ENCODE results near the gene DOP1A.

The DOP1A gene

DNA sequence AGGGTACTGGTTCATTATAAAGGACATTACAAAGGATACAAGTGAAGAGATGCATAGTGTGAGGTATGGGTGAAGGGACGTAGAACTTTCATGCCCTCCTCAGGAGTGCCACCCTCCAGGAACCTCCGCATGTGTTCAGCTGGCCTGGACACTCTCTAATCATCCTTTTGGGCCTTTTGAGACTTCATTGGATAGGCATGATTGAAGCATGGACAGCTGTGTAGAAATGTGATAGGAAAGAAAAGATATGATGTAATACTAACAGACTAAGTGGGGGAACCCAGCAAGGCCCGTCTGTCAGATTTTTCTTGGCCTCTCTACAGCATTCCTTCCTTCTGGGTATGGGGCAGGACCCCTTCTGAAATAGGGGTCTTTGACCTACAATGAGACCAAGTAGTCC, 31.1 kb downstream of the DOP1A start:
- no peaks in the 10 kb centered on the region for H3K27me3 Mint-ChIP-seq
- DNase-seq (no peak), ATAC-seq (no peak)
- H3K36me3 Mint-ChIP-seq (ENCODE audit: low read depth) = peaks cover 29% of the 10 kb centered on the region
- H3K27ac Mint-ChIP-seq = no peak overlapping the region
- no peaks in the 10 kb centered on the region for H3K4me1 Mint-ChIP-seq
- no peak overlapping the region for H3K4me3 Mint-ChIP-seq
- peaks cover 3% of the 10 kb centered on the region for H3K9me3 Mint-ChIP-seq

DNA sequence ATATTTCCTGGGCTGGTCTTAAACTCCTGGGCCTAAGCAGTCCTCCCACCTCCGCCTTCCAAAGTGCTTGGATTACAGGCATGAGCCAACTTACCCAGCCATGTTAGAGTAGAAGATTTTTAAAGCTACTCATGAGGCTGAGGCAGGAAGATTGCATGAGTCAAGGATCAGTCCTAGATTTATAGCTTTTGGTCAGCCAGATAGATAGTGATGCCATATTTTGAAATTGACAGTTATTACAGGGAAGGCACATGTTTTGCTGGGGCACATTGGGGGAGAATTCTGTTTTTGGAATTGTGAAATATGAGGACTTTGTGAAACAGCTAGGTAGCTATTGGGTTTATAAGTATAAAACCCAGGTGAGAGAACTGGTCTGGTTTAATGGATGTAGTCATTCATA, 40.9 kb downstream of the DOP1A start:
- Mint-ChIP-seq H3K27ac (no peak overlapping the region), H3K4me1 (no peaks in the 10 kb centered on the region), H3K36me3 (ENCODE audit: low read depth) (peaks cover 20% of the 10 kb centered on the region), H3K4me3 (no peak overlapping the region), H3K9me3 (peaks cover 12% of the 10 kb centered on the region), H3K27me3 (no peaks in the 10 kb centered on the region)
- no peak for ATAC-seq
- no peak for DNase-seq

DNA sequence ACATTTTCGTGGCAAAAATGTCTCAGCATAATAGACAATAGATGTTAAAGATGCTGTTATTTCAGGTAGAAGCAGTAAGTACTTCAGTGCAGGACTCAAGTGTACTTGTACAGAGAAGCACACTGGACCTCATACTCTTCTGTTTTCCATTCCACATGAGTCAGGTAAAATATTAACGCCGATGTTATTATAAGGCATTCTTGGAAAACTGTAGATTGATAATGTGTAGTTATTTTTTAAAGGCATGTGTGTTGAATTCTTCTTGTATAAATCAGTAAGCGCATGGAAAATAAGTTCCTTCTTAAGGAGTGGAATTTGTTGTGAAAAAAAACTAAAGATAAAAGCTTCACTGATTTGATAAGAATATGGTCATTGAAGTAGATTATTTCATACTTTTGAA, 45.8 kb downstream of the DOP1A start:
- ATAC-seq (no peak), DNase-seq (no peak)
- no peak overlapping the region for H3K27ac Mint-ChIP-seq
- peaks cover 9% of the 10 kb centered on the region for H3K36me3 Mint-ChIP-seq (ENCODE audit: low read depth)
- no peaks in the 10 kb centered on the region for H3K9me3 Mint-ChIP-seq
- peaks cover 1% of the 10 kb centered on the region for H3K4me1 Mint-ChIP-seq
- no peaks in the 10 kb centered on the region for H3K27me3 Mint-ChIP-seq
- H3K4me3 Mint-ChIP-seq = no peak overlapping the region

DNA sequence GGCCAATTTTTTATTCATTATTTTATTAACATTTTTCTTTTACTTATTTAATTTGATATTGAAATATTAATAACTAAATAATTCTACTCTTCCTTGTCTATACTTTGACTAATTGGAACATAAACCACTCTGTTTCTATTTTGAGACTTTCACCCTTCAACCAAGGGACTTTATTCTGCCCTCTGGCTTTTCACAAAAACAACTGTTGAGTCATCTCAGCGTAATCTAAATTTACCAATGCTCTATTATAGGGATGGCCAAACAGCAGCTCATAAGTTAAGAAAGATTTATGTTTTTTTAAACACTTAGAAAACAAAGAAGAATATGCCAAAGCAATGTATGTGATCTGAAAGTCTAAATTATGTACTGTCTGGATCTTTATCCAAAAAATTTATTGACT, 46.7 kb downstream of the DOP1A start:
- no peak for DNase-seq
- H3K4me3 Mint-ChIP-seq = no peak overlapping the region
- H3K27me3 Mint-ChIP-seq = no peaks in the 10 kb centered on the region

DNA sequence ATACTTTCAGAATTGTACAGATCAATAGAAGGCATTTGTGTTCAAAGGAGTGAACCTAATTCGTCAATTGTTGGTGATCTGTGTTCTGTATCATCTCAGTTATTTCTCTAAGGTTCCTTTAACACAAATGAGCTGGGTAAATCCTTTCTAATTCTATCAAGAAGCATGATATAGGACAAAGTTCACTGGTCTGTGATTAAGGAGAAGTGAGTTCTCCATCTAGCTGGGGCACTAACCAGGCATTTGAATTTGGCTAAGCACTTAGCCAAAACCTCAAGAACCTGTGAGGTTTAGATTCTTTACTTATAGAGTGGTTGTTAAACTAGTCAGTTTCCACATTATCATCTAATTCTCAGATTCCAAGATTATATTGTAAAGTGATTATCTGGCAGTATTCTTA, 50.3 kb downstream of the DOP1A start:
- peaks cover 1% of the 10 kb centered on the region for H3K4me1 Mint-ChIP-seq
- no peak for DNase-seq
- no peak overlapping the region for H3K4me3 Mint-ChIP-seq
- no peak for ATAC-seq
- peaks cover 4% of the 10 kb centered on the region for H3K36me3 Mint-ChIP-seq (ENCODE audit: low read depth)
- H3K27me3 Mint-ChIP-seq = no peaks in the 10 kb centered on the region
- H3K9me3 Mint-ChIP-seq = no peaks in the 10 kb centered on the region
- no peak overlapping the region for H3K27ac Mint-ChIP-seq

More for the DNA sequence above, 46.7 kb downstream of the DOP1A start:
- no peak for ATAC-seq
- Mint-ChIP-seq H3K36me3 (ENCODE audit: low read depth) (peaks cover 11% of the 10 kb centered on the region), H3K9me3 (no peaks in the 10 kb centered on the region), H3K4me1 (peaks cover 1% of the 10 kb centered on the region), H3K27ac (no peak overlapping the region)

DNA sequence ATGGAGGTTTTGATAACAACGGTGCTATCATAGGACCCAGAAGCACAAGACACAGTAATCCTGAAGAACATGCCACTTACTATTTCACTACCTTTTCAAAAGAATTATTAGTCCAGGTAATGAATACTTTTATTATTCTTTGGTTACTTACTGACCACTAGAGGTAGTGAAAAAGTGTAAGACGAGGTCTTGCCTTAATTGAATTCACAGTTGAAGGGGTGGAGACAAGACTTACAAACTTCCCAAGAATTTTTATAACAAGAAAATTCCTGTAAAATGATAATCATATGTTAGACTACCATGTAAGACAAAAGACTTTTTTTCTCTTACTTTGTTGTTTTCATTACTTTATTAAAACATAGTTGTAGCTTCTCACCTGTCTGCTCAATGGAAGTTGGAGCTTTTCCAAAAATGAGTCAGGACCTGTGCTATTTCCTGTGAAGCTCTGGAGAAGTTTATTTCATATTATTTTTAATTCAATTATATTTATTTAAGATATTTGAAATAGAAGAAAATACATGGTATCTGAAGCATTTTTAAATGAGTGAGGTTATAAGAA, 52.4 kb downstream of the DOP1A start:
- DNase-seq (no peak), ATAC-seq (no peak)
- H3K36me3 Mint-ChIP-seq (ENCODE audit: low read depth) = peaks cover 11% of the 10 kb centered on the region
- no peaks in the 10 kb centered on the region for H3K27me3 Mint-ChIP-seq
- H3K27ac Mint-ChIP-seq = no peak overlapping the region
- no peak overlapping the region for H3K4me3 Mint-ChIP-seq
- H3K9me3 Mint-ChIP-seq = no peaks in the 10 kb centered on the region
- no peaks in the 10 kb centered on the region for H3K4me1 Mint-ChIP-seq

DNA sequence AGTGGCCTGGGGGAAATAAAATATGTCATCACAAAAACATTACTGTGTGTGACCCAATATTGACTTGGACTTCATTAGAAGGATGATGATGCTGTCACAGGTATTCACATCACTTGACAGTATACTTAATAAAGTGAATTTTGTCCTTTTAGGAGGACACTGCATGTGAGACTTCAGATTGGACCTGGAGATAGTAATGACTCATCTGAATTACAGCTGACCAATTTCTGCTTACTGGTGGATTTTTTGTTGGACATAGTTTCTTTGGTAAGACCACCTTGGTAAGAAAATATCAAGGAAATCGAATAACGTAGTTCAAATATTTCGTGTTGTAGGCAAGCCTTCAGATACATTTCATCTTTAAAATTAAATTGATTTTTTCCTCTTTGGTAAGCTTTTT, 57.1 kb downstream of the DOP1A start:
- H3K4me3 Mint-ChIP-seq = no peak overlapping the region
- no peak overlapping the region for H3K27ac Mint-ChIP-seq

DNA sequence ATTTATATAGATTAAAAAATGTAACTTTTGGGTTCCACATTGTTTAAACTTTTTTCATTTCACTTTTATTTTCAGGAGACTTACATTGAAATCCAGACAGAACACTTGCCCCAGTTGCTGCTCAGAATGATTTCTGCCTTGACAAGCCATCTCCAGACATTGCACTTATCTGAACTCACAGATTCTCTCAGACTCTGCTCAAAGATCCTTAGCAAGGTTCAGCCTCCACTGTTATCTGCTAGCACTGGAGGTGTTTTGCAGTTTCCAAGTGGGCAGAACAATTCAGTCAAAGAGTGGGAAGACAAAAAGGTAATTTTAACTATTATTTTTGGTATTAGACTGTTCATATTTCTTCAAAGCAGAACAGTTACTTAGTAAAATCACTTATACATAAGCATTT, 58.0 kb downstream of the DOP1A start:
- H3K4me3 Mint-ChIP-seq = no peak overlapping the region
- no peak overlapping the region for H3K27ac Mint-ChIP-seq
- H3K4me1 Mint-ChIP-seq = no peaks in the 10 kb centered on the region
- no peaks in the 10 kb centered on the region for H3K27me3 Mint-ChIP-seq
- H3K9me3 Mint-ChIP-seq = no peaks in the 10 kb centered on the region
- no peak for DNase-seq
- no peak for ATAC-seq
- peaks cover 17% of the 10 kb centered on the region for H3K36me3 Mint-ChIP-seq (ENCODE audit: low read depth)

More for the DNA sequence above, 57.1 kb downstream of the DOP1A start:
- H3K27me3 Mint-ChIP-seq = no peaks in the 10 kb centered on the region
- peaks cover 16% of the 10 kb centered on the region for H3K36me3 Mint-ChIP-seq (ENCODE audit: low read depth)
- ATAC-seq (no peak), DNase-seq (no peak)
- H3K4me1 Mint-ChIP-seq = no peaks in the 10 kb centered on the region
- no peaks in the 10 kb centered on the region for H3K9me3 Mint-ChIP-seq

DNA sequence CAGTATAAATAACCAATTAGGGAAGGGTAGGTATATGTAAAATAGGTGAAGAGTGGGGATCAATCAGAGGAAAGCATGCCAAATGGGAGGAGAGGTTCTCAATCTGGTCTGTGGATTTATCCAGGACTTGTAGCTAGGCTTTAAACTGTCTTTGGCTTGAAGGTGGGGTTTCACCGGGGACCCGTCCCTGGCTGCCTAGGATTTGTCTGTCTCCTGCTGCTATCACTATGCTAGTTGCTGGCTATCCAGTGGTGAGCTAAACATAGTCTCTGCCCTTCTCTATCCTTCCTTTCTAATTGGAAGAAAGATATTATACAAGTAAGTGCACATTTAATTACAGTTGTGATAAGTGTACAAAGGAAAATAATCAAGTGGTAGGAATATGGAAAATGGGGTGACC, 58.8 kb downstream of the DOP1A start:
- Mint-ChIP-seq H3K9me3 (no peaks in the 10 kb centered on the region), H3K36me3 (ENCODE audit: low read depth) (peaks cover 17% of the 10 kb centered on the region), H3K4me1 (no peaks in the 10 kb centered on the region), H3K4me3 (no peak overlapping the region), H3K27ac (no peak overlapping the region), H3K27me3 (no peaks in the 10 kb centered on the region)
- ATAC-seq (no peak), DNase-seq (no peak)

DNA sequence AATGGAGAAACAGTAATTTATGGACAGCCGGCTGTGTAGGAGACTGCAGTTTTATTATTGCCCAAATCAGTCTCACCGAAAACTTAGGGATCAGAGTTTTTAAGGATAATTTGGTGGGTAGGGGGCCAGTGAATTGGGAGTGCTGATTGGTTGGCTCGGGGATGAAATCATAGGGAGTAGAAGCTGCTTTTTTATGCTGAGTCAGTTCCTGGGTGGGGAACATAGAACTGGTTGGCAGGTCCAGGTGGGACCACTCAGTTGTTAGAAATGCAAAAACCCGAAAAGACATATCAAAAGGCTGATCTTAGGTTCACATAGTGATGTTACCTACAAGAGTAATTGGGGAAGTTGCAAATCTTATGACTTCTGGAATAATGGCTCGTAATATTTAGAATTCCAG, 59.3 kb downstream of the DOP1A start:
- no peak overlapping the region for H3K4me3 Mint-ChIP-seq
- no peaks in the 10 kb centered on the region for H3K9me3 Mint-ChIP-seq
- H3K4me1 Mint-ChIP-seq = no peaks in the 10 kb centered on the region
- no peak for ATAC-seq
- H3K36me3 Mint-ChIP-seq (ENCODE audit: low read depth) = peaks cover 17% of the 10 kb centered on the region
- no peak for DNase-seq
- H3K27me3 Mint-ChIP-seq = no peaks in the 10 kb centered on the region
- H3K27ac Mint-ChIP-seq = no peak overlapping the region

DNA sequence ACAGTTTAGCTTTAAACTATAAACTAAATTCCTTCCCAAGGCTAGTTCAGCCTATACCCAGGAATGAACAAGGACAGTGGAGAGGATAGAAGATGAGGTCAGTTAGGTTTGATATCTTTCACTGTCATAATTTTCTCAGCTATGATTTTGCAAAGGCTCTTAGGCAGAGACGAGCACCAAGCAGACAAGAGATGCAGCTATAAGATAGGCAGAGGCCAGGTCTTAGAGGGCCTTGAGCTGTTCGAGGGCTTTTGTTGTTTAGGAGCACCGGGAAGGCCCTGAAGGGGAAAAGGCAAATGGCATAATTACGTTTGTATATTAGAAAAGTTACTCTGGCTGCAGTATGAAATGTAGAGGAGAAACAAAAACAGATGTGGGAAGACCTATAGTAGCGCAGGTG, 59.8 kb downstream of the DOP1A start:
- ATAC-seq = no peak
- peaks cover 17% of the 10 kb centered on the region for H3K36me3 Mint-ChIP-seq (ENCODE audit: low read depth)
- H3K27me3 Mint-ChIP-seq = no peaks in the 10 kb centered on the region
- DNase-seq = no peak
- H3K27ac Mint-ChIP-seq = no peak overlapping the region
- no peak overlapping the region for H3K4me3 Mint-ChIP-seq
- no peaks in the 10 kb centered on the region for H3K9me3 Mint-ChIP-seq
- no peaks in the 10 kb centered on the region for H3K4me1 Mint-ChIP-seq

DNA sequence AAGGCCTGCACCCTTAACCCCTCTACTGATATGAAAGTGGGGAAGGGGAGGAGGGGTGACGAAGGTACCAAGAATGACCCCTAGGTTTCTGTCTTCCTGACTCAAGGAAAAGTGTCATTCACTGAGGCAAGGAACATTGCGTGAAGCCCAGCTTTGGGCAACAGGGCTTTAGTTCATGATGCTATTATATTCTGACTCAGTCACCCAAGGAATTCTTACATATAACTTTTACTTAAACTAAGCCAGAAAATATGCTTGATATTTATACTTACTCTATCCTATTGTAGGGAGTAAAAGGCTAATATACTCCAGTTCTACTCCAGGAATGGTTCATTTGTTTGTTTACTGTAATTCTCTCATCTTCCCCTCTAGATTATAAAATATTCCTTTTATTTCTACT, 60.5 kb downstream of the DOP1A start:
- no peaks in the 10 kb centered on the region for H3K27me3 Mint-ChIP-seq
- peaks cover 19% of the 10 kb centered on the region for H3K36me3 Mint-ChIP-seq (ENCODE audit: low read depth)
- no peak overlapping the region for H3K27ac Mint-ChIP-seq
- no peaks in the 10 kb centered on the region for H3K9me3 Mint-ChIP-seq
- no peak overlapping the region for H3K4me3 Mint-ChIP-seq
- no peaks in the 10 kb centered on the region for H3K4me1 Mint-ChIP-seq
- DNase-seq (no peak), ATAC-seq (no peak)

DNA sequence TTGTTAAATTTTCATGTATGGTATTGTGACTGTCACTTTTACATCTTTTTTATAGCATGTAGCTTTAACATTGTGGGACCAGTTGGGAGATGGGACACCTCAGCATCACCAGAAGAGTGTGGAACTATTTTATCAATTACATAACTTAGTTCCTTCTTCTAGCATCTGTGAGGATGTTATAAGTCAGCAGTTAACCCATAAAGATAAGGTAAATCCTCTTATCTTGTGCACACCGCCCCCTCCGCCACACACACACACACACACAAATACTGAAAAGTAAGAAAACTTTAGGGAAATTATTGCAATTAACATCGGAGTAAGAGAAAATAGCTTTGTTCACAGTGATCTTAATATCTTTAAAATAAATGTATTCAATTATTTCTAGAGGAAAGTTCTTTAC, 64.7 kb downstream of the DOP1A start:
- no peak for ATAC-seq
- no peaks in the 10 kb centered on the region for H3K4me1 Mint-ChIP-seq

DNA sequence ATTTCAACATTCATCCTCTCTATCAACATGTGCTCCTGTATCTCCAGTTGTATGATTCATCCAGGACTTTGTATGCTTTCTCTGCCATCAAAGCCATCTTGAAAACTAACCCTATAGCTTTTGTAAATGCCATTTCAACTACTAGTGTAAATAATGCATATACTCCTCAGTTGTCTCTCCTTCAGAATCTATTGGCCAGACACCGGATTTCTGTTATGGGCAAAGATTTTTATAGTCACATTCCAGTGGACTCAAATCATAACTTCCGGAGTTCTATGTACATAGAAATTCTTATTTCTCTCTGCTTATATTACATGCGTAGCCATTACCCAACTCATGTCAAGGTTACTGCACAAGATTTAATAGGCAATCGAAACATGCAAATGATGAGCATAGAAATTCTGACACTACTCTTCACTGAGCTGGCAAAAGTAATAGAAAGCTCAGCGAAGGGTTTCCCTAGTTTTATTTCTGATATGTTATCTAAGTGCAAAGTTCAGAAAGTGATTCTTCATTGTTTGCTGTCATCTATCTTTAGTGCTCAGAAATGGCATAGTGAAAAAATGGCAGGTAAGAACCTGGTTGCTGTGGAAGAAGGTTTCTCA, 70.7 kb downstream of the DOP1A start:
- Mint-ChIP-seq H3K36me3 (ENCODE audit: low read depth) (peaks cover 20% of the 10 kb centered on the region), H3K4me3 (no peak overlapping the region), H3K4me1 (no peaks in the 10 kb centered on the region), H3K27me3 (no peaks in the 10 kb centered on the region), H3K27ac (no peak overlapping the region), H3K9me3 (no peaks in the 10 kb centered on the region)
- DNase-seq = no peak
- ATAC-seq = no peak

More for the DNA sequence above, 64.7 kb downstream of the DOP1A start:
- H3K36me3 Mint-ChIP-seq (ENCODE audit: low read depth) = peaks cover 18% of the 10 kb centered on the region
- no peak overlapping the region for H3K27ac Mint-ChIP-seq
- no peaks in the 10 kb centered on the region for H3K9me3 Mint-ChIP-seq
- H3K27me3 Mint-ChIP-seq = no peaks in the 10 kb centered on the region
- no peak overlapping the region for H3K4me3 Mint-ChIP-seq
- DNase-seq = no peak

DNA sequence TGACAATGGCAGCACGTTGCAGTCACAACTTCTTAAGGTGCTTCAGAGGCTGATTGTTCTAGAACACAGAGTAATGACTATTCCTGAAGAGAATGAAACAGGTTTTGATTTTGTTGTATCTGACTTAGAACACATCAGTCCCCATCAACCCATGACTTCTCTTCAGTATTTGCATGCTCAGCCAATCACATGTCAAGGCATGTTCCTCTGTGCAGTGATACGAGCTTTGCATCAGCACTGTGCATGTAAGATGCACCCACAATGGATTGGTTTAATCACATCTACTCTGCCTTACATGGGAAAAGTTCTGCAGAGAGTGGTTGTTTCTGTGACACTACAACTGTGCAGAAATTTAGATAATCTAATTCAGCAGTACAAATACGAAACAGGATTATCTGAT, 71.3 kb downstream of the DOP1A start:
- ATAC-seq = no peak
- no peak for DNase-seq
- H3K36me3 Mint-ChIP-seq (ENCODE audit: low read depth) = peaks cover 23% of the 10 kb centered on the region
- no peaks in the 10 kb centered on the region for H3K27me3 Mint-ChIP-seq
- no peaks in the 10 kb centered on the region for H3K4me1 Mint-ChIP-seq
- no peaks in the 10 kb centered on the region for H3K9me3 Mint-ChIP-seq
- no peak overlapping the region for H3K4me3 Mint-ChIP-seq
- H3K27ac Mint-ChIP-seq = no peak overlapping the region

DNA sequence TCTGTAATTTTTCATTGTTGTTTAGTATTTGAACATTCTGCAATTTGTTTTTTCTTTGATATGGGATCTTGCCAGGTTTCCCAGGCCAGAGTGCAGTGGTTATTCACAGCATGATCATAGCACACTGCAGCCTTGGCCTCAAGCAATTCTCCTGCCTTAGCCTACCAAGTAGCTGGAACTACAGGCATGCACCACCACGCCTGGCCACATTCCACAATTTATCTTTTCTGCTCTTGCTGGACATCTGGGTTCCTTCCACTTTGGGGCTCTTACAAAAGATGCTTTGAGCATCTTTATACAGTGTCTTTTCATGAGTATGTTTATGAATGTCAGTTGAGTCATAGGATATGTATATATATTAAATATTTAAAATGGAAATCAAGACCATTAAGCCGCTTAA, 83.6 kb downstream of the DOP1A start:
- Mint-ChIP-seq H3K4me3 (no peak overlapping the region), H3K9me3 (no peaks in the 10 kb centered on the region), H3K36me3 (ENCODE audit: low read depth) (peaks cover 14% of the 10 kb centered on the region), H3K27ac (no peak overlapping the region), H3K4me1 (no peaks in the 10 kb centered on the region), H3K27me3 (no peaks in the 10 kb centered on the region)
- no peak for ATAC-seq
- DNase-seq = no peak
